A673 (cell line): ENCODE measurements around the gene LRP1B. TPM values are rescaled to one million over a fixed set of nuclear protein-coding genes. Genes with fewer than 3 reads are reported as not detected.

Experiments used
- BruUV-seq: library from RNA; stranded (reverse); fragments of 400-500 nt; replicated peaks from 2 replicates; lab custom pipeline; 2021; lab: Mats Ljungman, UMichigan
- CTCF ChIA-PET: fragments of 300-600 bp; sonication (Branson Sonifier 250); formaldehyde crosslinking; loops from one replicate; lab custom pipeline; 2022; ENCODE audit warnings: antibody characterized with exemption; lab: Charles Lee
- POLR2A ChIA-PET: fragments of 300-600 bp; sonication (Branson Sonifier 250); formaldehyde crosslinking; loops from one replicate; lab custom pipeline; 2022; ENCODE audit warnings: antibody characterized with exemption; ENCODE audit not compliant: low non-redundant PET; lab: Charles Lee
- DNase-seq: peaks from one replicate; pipeline ENCODE4 v3.0.0-alpha.2; 2015; ENCODE audit warnings: low spot score
- H3K27ac ChIP-seq: fragments of 200-600 bp; sonication (generic); 2 replicates; pipeline ENCODE4 v1.5.1; 2016; ENCODE audit warnings: mixed run types, low read depth, mild to moderate bottlenecking, mixed read lengths, antibody characterized with exemption, low read length; ENCODE audit not compliant: poor library complexity, severe bottlenecking
- H3K27me3 ChIP-seq: fragments of 200-600 bp; sonication (generic); replicated peaks from 2 replicates; pipeline ENCODE4 v1.6.1; 2017; ENCODE audit warnings: mixed run types, low read depth, mild to moderate bottlenecking, mixed read lengths, antibody characterized with exemption, low read length; ENCODE audit not compliant: insufficient read depth, poor library complexity
- H3K36me3 ChIP-seq: fragments of 200-600 bp; sonication (generic); 2 replicates; pipeline ENCODE4 v1.6.1; 2016; ENCODE audit warnings: mixed run types, mild to moderate bottlenecking, mixed read lengths, antibody characterized with exemption, low read length; ENCODE audit not compliant: insufficient read depth, poor library complexity, severe bottlenecking
- H3K4me1 ChIP-seq: fragments of 200-600 bp; sonication (generic); 2 replicates; pipeline ENCODE4 v1.6.1; 2017; ENCODE audit warnings: mixed run types, mild to moderate bottlenecking, mixed read lengths, antibody characterized with exemption, low read length; ENCODE audit not compliant: insufficient read depth, poor library complexity, severe bottlenecking
- H3K4me3 ChIP-seq: fragments of 200-600 bp; sonication (generic); 2 replicates; pipeline ENCODE4 v1.5.1; 2016; ENCODE audit warnings: low read depth, mixed run types, mild to moderate bottlenecking, mixed read lengths, low read length; ENCODE audit not compliant: poor library complexity, severe bottlenecking
- H3K9me3 ChIP-seq: fragments of 200-600 bp; sonication (generic); 2 replicates; pipeline ENCODE4 v1.6.1; 2016; ENCODE audit warnings: mixed run types, low read depth, mild to moderate bottlenecking, mixed read lengths, antibody characterized with exemption, low read length; ENCODE audit not compliant: poor library complexity, severe bottlenecking
- CTCF ChIP-seq: fragments of 300-800, 200-600 bp; sonication (generic); conservative IDR thresholded peaks from 2 replicates; pipeline ENCODE4 v1.5.1; 2017; ENCODE audit warnings: low read depth, mild to moderate bottlenecking, antibody characterized with exemption, low read length, moderate library complexity, mixed read lengths
- EZH2 ChIP-seq: fragments of 200-600 bp; sonication (generic); IDR thresholded peaks from 2 replicates; pipeline ENCODE4 v1.6.1; 2017; ENCODE audit warnings: borderline replicate concordance, low read depth, mild to moderate bottlenecking, mixed read lengths, antibody characterized with exemption, low read length; ENCODE audit not compliant: poor library complexity, severe bottlenecking
- intact Hi-C: fragments of 100-400 bp; cut with micrococcal nuclease; formaldehyde crosslinking; loops from one replicate; pipeline ENCODE4 v1.10.0; 2022; ENCODE audit not compliant: unreplicated experiment
- total RNA-seq: library from RNA; stranded (reverse); gene quantifications from 2 replicates; pipeline ENCODE4 v1.2.3, GENCODE V29; 2021

Gene LRP1B
- total RNA-seq, 1 experiment from 2014 or later = 9.9 TPM

- intact Hi-C loops = loop anchor here (10.0 kb wide), 1 partner anchor 806 kb away; no protein-coding TSS in a partner anchor
- CTCF ChIA-PET = interaction anchor here (0.6 to 0.7 kb wide), 2 partner anchors 402 to 1279 kb away, joined by 3 to 5 read pairs; no protein-coding TSS in a partner anchor
- BruUV-seq = no TSS peak
- Histone ChIP-seq H3K9me3 (no peaks in the 10 kb centered on the region), H3K4me3 (no peak overlapping the region), H3K4me1 (peaks cover 42% of the 10 kb centered on the region), H3K27ac (no peak overlapping the region), H3K27me3 (no peaks in the 10 kb centered on the region), H3K36me3 (no peaks in the 10 kb centered on the region)
- POLR2A ChIA-PET = interaction anchor here (0.7 kb wide), 1 partner anchor 1996 kb away, joined by 6 read pairs; no protein-coding TSS in a partner anchor
- peak; percentile 64 for DNase-seq
- no peak for TF ChIP-seq EZH2
- peak; percentile 71 for TF ChIP-seq CTCF
These were observed 9.6 kb upstream of the LRP1B start for GRCh38 chr2:142140434-142140845.

- BruUV-seq = no TSS peak
These were observed 8.6 kb upstream of the LRP1B start for GRCh38 chr2:142139384-142139783.

DNA sequence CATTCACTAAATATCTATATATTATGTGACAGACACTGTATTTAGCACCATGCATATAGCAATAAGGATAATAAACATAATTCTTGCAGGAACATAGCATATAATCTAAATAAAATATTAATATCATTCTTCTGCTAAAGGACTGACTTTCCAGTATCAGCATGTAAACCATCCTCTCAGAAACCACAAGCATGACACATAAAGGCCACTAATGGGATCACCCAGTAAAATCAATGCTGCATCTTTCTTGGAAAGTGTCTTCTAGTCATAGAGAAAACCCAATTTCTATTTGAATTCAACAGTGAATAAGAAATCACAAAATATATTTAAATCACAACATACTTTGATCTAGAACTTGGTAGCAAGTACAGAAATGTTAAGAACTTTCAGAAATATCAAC, 5.8 kb upstream of the LRP1B start:
- CTCF ChIA-PET = no interaction called here
- Histone ChIP-seq H3K4me3 (no peak overlapping the region), H3K36me3 (no peaks in the 10 kb centered on the region), H3K27ac (no peak overlapping the region), H3K4me1 (peaks cover 46% of the 10 kb centered on the region), H3K9me3 (no peaks in the 10 kb centered on the region), H3K27me3 (no peaks in the 10 kb centered on the region)
- intact Hi-C loops = loop anchor here (10.0 kb wide), 2 partner anchors 662 to 1272 kb away; no protein-coding TSS in a partner anchor
- POLR2A ChIA-PET = no interaction called here
- DNase-seq = no peak
- no peak for TF ChIP-seq CTCF
- no peak for TF ChIP-seq EZH2
- BruUV-seq = no TSS peak

More at GRCh38 chr2:142139384-142139783, 8.6 kb upstream of the LRP1B start:
- H3K27ac ChIP-seq = no peak overlapping the region
- TF ChIP-seq EZH2 = no peak
- no peak for TF ChIP-seq CTCF
- peaks cover 47% of the 10 kb centered on the region for H3K4me1 ChIP-seq
- intact Hi-C loops = loop anchor here (10.0 kb wide), 2 partner anchors 665 to 1275 kb away; no protein-coding TSS in a partner anchor
- ChIA-PET CTCF (no interaction called here), POLR2A (no interaction called here)
- DNase-seq = no peak
- H3K27me3 ChIP-seq = no peaks in the 10 kb centered on the region
- no peaks in the 10 kb centered on the region for H3K9me3 ChIP-seq
- H3K36me3 ChIP-seq = no peaks in the 10 kb centered on the region
- no peak overlapping the region for H3K4me3 ChIP-seq
